Mononuclear cell (primary cell): ENCODE results near the gene STXBP5. TPM values are rescaled to one million over a fixed set of nuclear protein-coding genes. Genes with fewer than 3 reads are reported as not detected.
A peak's percentile ranks its signal among the peaks of the same experiment; 100 is the strongest.

Experiments
- H3K27me3 ChIP-seq: 2 replicates; pipeline ENCODE4 v1.6.0; 2011; ENCODE audit warnings: low read length, control low read depth; ENCODE audit not compliant: insufficient read depth
- H3K4me1 ChIP-seq: 2 replicates; pipeline ENCODE4 v1.5.1; 2011; ENCODE audit warnings: mild to moderate bottlenecking, low read length, control low read depth; ENCODE audit not compliant: insufficient read depth
- H3K4me3 ChIP-seq: 2 replicates; pipeline ENCODE4 v1.5.1; 2011; ENCODE audit warnings: mild to moderate bottlenecking, low read length, moderate library complexity
- H3K9me3 ChIP-seq: 2 replicates; pipeline ENCODE4 v1.5.1; 2011; ENCODE audit warnings: low read depth, mild to moderate bottlenecking, control low read depth, low read length
- total RNA-seq: library from RNA; depleted of rRNA; stranded (reverse); fragments of >200 nt; gene quantifications from one replicate; pipeline ENCODE4 v1.2.3, GENCODE V29; 2012

STXBP5 gene
- total RNA-seq, 1 donor = 29.3 TPM

DNA sequence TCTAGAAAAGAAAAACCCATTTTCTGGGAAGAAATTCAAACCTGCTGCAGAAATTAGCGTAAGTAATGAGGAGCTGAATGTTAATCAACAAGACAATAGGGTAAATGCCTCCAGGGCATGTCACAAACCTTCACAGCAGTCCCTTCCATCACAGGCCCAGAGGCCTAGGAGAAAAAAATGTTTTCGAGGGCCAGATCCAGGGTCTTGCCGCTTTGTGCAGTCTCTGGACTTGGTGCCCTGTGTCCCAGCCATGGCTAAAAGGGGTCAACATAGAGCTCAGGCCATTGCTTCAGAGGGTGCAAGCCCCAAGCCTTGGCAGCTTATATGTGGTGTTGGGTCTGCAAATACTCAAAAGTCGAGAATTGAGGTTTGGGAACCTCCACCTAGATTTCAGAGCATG, 99.8 kb downstream of the STXBP5 start:
- Histone ChIP-seq H3K4me3 (no peak overlapping the region), H3K27me3 (no peaks in the 10 kb centered on the region), H3K9me3 (no peaks in the 10 kb centered on the region), H3K4me1 (no peaks in the 10 kb centered on the region)

GRCh38 chr6:147310521-147310920, 106.3 kb downstream of the STXBP5 start:
- Histone ChIP-seq H3K4me1 (peaks cover 5% of the 10 kb centered on the region), H3K27me3 (no peaks in the 10 kb centered on the region), H3K9me3 (no peaks in the 10 kb centered on the region), H3K4me3 (no peak overlapping the region)

DNA sequence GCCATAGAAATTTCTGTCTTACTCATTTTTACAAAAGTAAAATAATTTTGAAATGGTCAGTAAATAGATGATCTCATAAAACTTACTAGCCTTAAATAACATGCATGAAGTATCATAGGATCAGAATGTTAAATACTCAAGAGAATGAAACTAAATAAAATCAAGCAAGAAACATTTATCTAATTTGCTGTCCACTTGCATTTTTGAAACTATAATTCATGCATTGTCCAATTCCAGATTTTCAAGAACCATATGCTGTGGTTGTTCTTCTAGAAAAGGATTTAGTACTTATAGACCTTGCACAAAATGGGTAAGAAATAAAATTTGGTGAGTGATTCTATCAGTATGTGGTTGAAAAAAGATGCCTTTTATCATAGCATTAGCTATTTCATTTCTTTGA, 107.0 kb downstream of the STXBP5 start:
- Histone ChIP-seq H3K4me3 (no peak overlapping the region), H3K9me3 (no peaks in the 10 kb centered on the region), H3K4me1 (peaks cover 5% of the 10 kb centered on the region), H3K27me3 (no peaks in the 10 kb centered on the region)

- Histone ChIP-seq H3K9me3 (no peaks in the 10 kb centered on the region), H3K4me3 (no peak overlapping the region), H3K27me3 (no peaks in the 10 kb centered on the region), H3K4me1 (peaks cover 23% of the 10 kb centered on the region)
These were observed 117.0 kb downstream of the STXBP5 start for GRCh38 chr6:147321260-147321659.

DNA sequence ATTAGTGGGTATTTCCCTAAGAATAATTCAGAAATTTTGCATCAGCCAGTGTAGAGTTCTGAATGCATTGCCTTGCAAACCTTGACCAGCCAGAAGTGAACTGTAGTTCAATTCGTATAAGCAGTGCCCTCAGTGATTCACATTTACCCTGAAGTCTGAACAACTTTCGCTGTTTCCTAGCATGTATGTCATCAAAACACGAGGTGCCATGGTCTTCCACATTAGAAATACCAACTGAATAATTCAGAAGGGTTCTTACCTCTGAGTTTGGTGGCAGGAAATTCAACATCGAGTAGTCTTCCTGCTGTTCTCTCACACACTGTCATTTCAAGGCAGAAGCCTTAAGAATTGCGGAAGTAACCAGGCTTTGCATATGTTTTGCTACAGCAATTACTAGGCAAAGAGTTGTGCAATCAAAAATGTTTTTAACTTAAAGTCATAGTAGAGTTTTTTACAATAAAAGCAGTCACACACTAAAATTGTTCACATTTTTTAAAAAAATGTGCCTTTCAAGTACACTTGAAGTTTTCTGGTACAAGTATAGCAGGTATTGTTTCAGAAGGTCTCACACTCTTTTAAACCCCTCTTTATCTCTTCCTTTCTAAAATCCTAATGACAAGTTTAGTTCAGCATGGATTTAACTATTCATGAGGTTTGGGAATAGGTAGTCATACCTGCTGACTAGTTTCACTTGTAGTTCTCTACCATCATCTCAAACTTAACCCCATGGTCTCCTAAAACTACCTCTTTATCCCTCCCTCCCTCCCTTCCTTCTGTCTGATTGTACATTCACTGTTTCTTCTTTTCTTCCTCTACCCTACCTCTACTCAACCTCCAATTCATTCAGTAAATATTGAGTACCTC, 118.3 kb downstream of the STXBP5 start:
- Histone ChIP-seq H3K4me1 (peaks cover 23% of the 10 kb centered on the region), H3K9me3 (no peaks in the 10 kb centered on the region), H3K4me3 (peak overlapping the region; percentile 44), H3K27me3 (no peaks in the 10 kb centered on the region)

- no peak overlapping the region for H3K4me3 ChIP-seq
- H3K27me3 ChIP-seq = no peaks in the 10 kb centered on the region
- peaks cover 15% of the 10 kb centered on the region for H3K4me1 ChIP-seq
- no peaks in the 10 kb centered on the region for H3K9me3 ChIP-seq
These were observed 121.3 kb downstream of the STXBP5 start for GRCh38 chr6:147325557-147325956.

- H3K9me3 ChIP-seq = no peaks in the 10 kb centered on the region
- H3K27me3 ChIP-seq = no peaks in the 10 kb centered on the region
- H3K4me1 ChIP-seq = no peaks in the 10 kb centered on the region
- H3K4me3 ChIP-seq = no peak overlapping the region
These were observed 127.2 kb downstream of the STXBP5 start for GRCh38 chr6:147331401-147331800.

DNA sequence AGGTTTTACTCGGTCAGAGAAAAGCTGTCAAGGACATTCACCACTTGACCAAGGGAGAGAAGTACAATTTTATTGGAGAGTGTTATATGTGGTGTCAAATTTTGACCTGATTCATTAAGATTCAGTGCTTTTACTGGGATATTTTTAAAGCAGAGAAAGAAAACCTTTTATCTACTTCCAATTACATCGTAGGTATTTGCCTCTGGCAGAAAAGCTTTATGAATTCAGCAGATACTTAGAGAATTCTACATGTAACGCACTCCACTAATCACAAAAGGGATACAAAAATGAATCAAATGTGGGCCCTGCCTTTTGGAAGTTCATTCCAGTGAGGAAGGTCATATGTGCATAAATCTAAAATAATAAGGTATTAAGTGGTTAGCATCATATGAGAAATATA, 133.7 kb downstream of the STXBP5 start:
- Histone ChIP-seq H3K27me3 (no peaks in the 10 kb centered on the region), H3K9me3 (no peaks in the 10 kb centered on the region), H3K4me3 (no peak overlapping the region), H3K4me1 (no peaks in the 10 kb centered on the region)

GRCh38 chr6:147341486-147341885, 137.3 kb downstream of the STXBP5 start:
- H3K4me1 ChIP-seq = no peaks in the 10 kb centered on the region
- no peaks in the 10 kb centered on the region for H3K27me3 ChIP-seq
- no peak overlapping the region for H3K4me3 ChIP-seq
- no peaks in the 10 kb centered on the region for H3K9me3 ChIP-seq

DNA sequence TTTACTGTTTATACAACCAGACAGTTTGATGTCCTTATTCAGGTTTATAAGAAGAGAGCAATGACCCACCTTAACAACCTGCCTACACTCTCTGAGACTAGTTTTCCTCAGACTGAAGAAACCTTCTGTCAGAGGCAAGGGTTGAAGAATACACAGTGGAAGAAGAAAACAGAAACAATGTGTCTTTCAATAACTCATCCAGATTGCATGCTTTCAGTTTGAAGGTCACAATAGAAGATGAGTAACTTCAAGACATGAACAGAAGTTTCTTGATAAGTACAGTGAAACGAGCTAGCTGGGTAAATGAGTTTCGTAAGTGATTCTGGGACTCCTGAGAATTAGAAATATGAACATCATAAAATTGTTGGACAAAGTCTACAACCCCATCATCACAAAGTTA, 141.7 kb downstream of the STXBP5 start:
- Histone ChIP-seq H3K4me1 (no peaks in the 10 kb centered on the region), H3K27me3 (no peaks in the 10 kb centered on the region), H3K9me3 (no peaks in the 10 kb centered on the region), H3K4me3 (no peak overlapping the region)

DNA sequence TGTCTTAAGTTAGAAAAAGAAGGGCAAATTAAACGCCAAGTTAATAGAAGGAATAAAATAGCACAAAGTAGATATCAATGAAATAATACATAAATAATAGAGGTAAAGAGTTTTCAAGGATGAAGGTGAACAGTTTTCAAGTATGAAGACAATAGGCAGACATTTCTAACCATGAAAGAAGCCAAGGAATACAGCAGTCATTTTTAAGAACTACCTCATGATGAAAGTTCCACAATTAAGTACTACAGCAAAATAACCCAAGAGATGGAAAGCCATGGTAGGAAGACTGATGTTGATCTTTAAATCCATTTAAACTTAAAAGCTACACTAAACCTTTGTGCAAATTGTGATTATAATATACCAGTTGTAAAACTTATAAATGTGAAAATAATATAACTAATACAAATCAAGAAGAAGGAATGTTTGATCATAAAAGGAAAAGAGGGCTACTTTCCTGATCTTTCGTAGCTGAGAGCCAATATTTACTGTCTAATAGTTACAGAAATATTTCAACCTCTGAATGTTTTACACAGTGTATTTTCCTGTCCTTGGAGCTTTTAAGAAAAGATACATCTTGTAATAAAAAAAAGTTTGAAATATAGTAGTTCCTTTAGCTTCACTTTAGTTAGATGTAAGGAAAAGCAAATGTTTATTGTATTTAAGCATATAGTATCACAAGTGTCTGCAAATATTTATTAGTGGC, 143.1 kb downstream of the STXBP5 start:
- Histone ChIP-seq H3K27me3 (no peaks in the 10 kb centered on the region), H3K4me3 (no peak overlapping the region), H3K9me3 (no peaks in the 10 kb centered on the region), H3K4me1 (no peaks in the 10 kb centered on the region)

- H3K4me3 ChIP-seq = no peak overlapping the region
- H3K4me1 ChIP-seq = no peaks in the 10 kb centered on the region
These were observed 143.8 kb downstream of the STXBP5 start for GRCh38 chr6:147347882-147348575.

DNA sequence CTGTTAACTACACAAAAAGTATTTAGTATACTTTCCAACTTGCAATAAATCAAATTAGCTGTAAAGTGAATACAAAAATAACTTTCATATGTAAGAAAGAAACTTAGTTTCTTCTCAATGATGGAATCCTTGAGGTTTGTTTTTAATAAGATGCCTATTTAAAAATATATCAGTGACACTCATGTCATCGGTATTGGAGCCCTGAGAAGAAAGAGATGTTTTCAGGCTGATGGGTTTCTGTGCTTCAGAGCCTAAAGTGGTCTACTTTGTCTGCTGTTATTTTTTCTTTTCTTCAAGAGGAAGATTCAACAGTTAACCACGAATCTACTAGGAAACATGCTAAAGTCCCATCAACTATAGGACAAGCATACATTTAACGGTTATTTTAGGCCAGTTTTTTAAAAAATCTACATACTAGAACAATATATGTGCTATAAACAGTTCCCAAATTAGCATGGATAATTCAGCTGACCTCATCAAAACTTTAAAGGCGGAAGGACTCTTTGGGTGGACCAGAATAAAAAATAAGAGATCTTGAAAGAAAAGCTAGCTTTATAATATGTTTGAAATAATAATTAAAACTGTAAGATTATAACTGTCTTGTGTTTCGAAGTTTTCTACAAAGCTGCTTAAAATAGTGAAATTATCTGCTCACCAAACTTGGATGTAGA, 157.2 kb downstream of the STXBP5 start:
- Histone ChIP-seq H3K4me1 (no peaks in the 10 kb centered on the region), H3K4me3 (no peak overlapping the region), H3K9me3 (no peaks in the 10 kb centered on the region), H3K27me3 (no peaks in the 10 kb centered on the region)

More at GRCh38 chr6:147347882-147348575, 143.8 kb downstream of the STXBP5 start:
- no peaks in the 10 kb centered on the region for H3K9me3 ChIP-seq
- H3K27me3 ChIP-seq = no peaks in the 10 kb centered on the region

DNA sequence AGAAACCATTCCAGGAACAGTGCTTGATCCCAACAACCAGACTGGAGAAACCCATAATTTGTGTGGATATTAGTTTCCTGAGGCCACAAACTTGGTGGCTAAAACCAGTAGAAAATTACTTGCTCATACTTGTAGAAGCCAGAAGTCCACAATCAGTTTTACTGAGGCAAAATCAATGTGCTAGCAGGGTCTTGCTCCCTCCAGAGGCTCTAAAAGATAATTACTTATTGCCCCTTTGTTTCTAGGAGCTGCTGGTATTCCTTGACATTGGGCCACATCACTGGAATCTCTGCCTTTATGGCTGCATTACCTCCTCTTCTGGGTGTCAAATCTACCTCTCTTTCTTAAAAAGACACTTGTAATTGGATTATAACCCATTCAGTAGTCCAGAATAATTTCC, 162.1 kb downstream of the STXBP5 start:
- Histone ChIP-seq H3K27me3 (no peaks in the 10 kb centered on the region), H3K4me1 (no peaks in the 10 kb centered on the region), H3K4me3 (no peak overlapping the region), H3K9me3 (no peaks in the 10 kb centered on the region)

DNA sequence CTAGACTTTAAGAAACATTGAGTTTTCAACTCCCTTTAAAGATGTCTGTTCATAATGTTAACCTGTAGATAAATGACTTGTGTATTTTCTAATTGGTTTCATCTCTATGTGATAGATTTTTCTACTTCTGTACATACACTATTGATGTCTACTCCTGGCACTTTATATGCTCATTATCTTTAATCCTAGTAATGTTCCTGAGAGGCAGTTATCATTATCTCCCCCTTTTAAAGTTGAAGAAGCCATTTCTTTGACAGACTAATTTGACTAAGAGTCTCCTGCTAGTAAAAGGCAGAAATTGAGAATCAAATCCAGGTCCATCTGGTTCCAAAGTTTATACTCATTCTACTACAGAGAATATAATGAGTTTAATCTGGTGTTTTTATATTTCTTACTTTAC, 167.1 kb downstream of the STXBP5 start:
- Histone ChIP-seq H3K4me1 (no peaks in the 10 kb centered on the region), H3K27me3 (no peaks in the 10 kb centered on the region), H3K4me3 (no peak overlapping the region), H3K9me3 (no peaks in the 10 kb centered on the region)
